ENCODE results near the gene MINDY3. TPM values are rescaled to one million over a fixed set of nuclear protein-coding genes. Genes with fewer than 3 reads are reported as not detected.

MINDY3 gene
- total RNA-seq, 4 donors from 2014 or later: 17.0 to 26.4 (median 22.4) TPM

DNA sequence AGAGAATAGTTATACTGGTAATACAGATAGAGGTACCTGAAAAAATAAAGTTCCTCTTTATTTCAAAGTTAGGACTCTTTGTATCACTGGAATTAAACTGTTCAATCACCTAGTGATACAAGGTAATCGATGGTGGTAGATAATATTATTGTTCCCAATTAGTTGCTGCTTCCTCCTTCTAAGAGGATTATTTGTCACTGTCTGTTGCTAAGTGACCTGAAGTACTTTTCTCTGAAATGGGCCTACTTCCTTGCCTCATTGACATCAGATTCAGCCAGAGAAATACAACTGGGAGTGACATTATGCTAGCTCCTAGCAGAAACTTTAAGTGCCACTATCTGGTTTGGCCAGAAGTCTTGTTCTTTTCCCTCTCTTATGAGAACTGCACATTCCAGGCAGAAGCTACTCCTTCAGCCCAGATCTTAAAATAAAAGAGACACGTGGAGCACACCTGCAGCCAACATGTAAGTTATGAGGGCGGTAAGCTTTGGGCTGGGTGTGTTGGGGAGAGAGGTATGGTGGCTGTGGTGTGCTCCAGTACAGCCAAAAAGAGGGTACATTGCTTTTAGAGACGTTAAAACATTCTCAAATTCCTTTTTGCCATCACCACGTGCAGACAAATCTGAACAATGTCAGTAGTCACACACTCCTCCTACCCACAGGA lies 54.8 kb downstream of the MINDY3 start:
- peaks cover 0 to 3% (median 0%) of the 10 kb centered on the region in 4 donors for H3K9me3 ChIP-seq
- no peak overlapping the region for H3K27ac ChIP-seq
- no peak for DNase-seq
- no peak overlapping the region for H3K4me3 ChIP-seq
- H3K36me3 ChIP-seq: peaks cover 0 to 7% (median 0%) of the 10 kb centered on the region in 3 donors
- H3K27me3 ChIP-seq: no peaks in the 10 kb centered on the region
- TF ChIP-seq, protein P1, sequence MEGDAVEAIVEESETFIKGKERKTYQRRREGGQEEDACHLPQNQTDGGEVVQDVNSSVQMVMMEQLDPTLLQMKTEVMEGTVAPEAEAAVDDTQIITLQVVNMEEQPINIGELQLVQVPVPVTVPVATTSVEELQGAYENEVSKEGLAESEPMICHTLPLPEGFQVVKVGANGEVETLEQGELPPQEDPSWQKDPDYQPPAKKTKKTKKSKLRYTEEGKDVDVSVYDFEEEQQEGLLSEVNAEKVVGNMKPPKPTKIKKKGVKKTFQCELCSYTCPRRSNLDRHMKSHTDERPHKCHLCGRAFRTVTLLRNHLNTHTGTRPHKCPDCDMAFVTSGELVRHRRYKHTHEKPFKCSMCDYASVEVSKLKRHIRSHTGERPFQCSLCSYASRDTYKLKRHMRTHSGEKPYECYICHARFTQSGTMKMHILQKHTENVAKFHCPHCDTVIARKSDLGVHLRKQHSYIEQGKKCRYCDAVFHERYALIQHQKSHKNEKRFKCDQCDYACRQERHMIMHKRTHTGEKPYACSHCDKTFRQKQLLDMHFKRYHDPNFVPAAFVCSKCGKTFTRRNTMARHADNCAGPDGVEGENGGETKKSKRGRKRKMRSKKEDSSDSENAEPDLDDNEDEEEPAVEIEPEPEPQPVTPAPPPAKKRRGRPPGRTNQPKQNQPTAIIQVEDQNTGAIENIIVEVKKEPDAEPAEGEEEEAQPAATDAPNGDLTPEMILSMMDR (IDR thresholded peaks at IDR 0.05): no peak
- no peak for TF ChIP-seq POLR2A (IDR thresholded peaks at IDR 0.05)
- H3K4me1 ChIP-seq: no peaks in the 10 kb centered on the region

DNA sequence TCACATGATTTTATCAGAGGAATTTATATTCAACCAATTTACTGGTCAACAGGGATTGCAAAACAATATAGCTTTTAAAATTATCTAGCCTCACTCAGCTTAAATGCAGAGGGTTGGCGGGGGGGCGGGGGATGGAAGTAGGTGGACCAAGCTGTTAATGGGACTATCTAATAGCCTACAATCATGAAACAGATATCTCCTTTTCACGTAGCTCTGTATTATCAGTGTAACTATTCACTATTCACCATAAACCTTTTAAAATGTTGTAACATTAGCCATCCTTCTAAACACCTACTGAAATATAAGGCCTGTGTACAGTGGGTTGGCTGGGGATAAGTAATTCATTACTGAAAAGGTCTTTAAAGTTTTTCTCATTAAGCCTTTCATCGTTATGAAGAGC lies 56.2 kb downstream of the MINDY3 start:
- Histone ChIP-seq H3K27ac (no peak overlapping the region), H3K4me1 (no peaks in the 10 kb centered on the region), H3K9me3 (peaks cover 0 to 3% (median 0%) of the 10 kb centered on the region in 4 donors), H3K4me3 (no peak overlapping the region), H3K27me3 (no peaks in the 10 kb centered on the region), H3K36me3 (peaks cover 0 to 4% (median 0%) of the 10 kb centered on the region in 3 donors)
- TF ChIP-seq, protein P1 (IDR thresholded peaks at IDR 0.05): no peak
- TF ChIP-seq POLR2A (IDR thresholded peaks at IDR 0.05): no peak
- no peak for DNase-seq

DNA sequence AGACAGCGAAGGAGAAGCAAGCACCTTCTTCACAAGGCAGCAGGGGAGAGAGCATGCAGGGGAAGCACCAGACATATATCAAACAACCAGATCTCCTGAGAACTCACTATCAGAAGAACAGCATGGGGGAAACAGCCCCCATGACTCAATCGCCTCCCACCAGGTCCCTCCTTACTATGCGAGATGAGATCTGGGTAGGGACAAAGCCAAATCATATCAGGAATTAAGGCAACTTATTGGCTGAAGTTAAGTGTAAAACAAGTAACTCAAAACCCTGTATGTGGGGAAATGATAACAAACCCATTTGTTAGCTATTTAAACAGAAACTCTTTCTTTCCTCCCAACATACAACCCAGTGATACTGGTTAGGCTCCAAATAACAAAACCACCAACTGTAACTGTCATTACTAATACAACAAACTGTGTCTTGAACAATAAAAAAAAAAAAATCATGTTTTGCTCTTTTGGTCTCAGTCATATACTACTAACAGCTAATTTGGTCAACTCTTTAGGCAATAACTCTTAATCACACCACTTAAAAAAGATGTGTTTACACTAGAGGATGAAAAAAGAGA lies 57.8 kb downstream of the MINDY3 start:
- H3K27ac ChIP-seq: no peak overlapping the region
- H3K36me3 ChIP-seq: peaks cover 0 to 4% (median 0%) of the 10 kb centered on the region in 3 donors
- H3K4me1 ChIP-seq: no peaks in the 10 kb centered on the region
- TF ChIP-seq POLR2A (IDR thresholded peaks at IDR 0.05): no peak
- TF ChIP-seq, protein P1 (IDR thresholded peaks at IDR 0.05): no peak
- no peak overlapping the region for H3K4me3 ChIP-seq
- no peak for DNase-seq
- H3K9me3 ChIP-seq: peaks cover 0 to 3% (median 0%) of the 10 kb centered on the region in 4 donors
- no peaks in the 10 kb centered on the region for H3K27me3 ChIP-seq

DNA sequence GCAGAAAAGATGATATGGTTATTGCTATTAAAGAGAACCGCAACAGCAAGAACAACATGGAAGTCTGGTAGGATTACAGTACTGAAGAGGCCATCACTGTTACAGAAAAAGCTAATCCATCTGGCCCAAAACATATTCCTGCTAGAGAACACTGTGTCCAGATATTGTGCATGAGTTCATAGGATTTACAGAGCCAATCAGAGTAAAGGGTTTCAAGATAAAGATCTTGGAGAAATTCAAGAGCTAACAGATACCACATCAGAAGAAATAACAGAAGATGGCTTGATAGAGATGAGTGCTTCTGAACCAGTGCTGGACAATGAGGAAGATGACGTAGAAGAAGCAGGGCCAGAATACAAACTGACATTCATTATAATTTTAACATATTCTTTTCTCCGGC lies 58.7 kb downstream of the MINDY3 start:
- DNase-seq: no peak
- Histone ChIP-seq H3K36me3 (peaks cover 0 to 4% (median 0%) of the 10 kb centered on the region in 3 donors), H3K9me3 (peaks cover 0 to 3% (median 0%) of the 10 kb centered on the region in 4 donors), H3K27ac (no peak overlapping the region), H3K4me1 (no peaks in the 10 kb centered on the region), H3K27me3 (no peaks in the 10 kb centered on the region), H3K4me3 (no peak overlapping the region)
- TF ChIP-seq POLR2A (IDR thresholded peaks at IDR 0.05): no peak
- TF ChIP-seq, protein P1 (IDR thresholded peaks at IDR 0.05): no peak

DNA sequence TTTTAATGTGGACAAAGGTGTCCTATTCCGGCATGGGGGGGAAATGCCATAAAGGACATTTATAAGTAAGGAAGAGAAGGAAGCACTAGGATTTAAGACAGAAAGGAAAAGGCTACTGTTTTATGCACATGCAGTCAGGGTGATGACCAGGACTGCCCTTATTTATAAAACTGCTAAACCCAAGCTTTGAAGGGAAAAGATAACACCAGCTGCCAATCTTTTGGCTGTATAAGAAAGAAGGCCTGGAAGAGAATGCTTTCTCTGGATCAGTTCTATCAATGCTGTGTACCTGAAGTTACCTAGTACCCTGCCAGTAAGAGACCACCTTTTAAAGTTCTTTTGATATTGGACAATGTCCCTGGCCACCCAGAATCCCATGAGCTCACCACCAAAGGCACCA lies 59.2 kb downstream of the MINDY3 start:
- TF ChIP-seq, protein P1 (IDR thresholded peaks at IDR 0.05): no peak
- no peak for TF ChIP-seq POLR2A (IDR thresholded peaks at IDR 0.05)
- Histone ChIP-seq H3K27me3 (no peaks in the 10 kb centered on the region), H3K27ac (no peak overlapping the region), H3K9me3 (peaks cover 0 to 3% (median 0%) of the 10 kb centered on the region in 4 donors), H3K36me3 (peaks cover 0 to 4% (median 0%) of the 10 kb centered on the region in 3 donors), H3K4me1 (no peaks in the 10 kb centered on the region), H3K4me3 (no peak overlapping the region)
- DNase-seq: no peak
